HEK293 (cell line): Measurements from ENCODE around the gene FMNL3.

Experiments used
- CTCF ChIP-seq: fragments of 450-650 bp; formaldehyde crosslinking; IDR thresholded peaks from 2 replicates; pipeline ENCODE4 v1.5.1; 2016; ENCODE audit warnings: missing biosample characterization, missing genetic modification characterization
- KLF16 ChIP-seq: fragments of 450-650 bp; formaldehyde crosslinking; IDR thresholded peaks from 2 replicates; pipeline ENCODE4 v1.5.1; 2017; ENCODE audit warnings: missing biosample characterization, missing genetic modification characterization
- PRDM1 ChIP-seq: fragments of 450-650 bp; formaldehyde crosslinking; IDR thresholded peaks from 2 replicates; pipeline ENCODE4; 2016; ENCODE audit warnings: missing biosample characterization, missing genetic modification characterization
- ZFP3 ChIP-seq: fragments of 450-650 bp; formaldehyde crosslinking; IDR thresholded peaks from 2 replicates; pipeline ENCODE4 v1.5.1; 2016; ENCODE audit warnings: low read depth, missing biosample characterization, missing genetic modification characterization
- ZNF555 ChIP-seq: fragments of 450-650 bp; formaldehyde crosslinking; conservative IDR thresholded peaks from 2 replicates; pipeline ENCODE4 v1.5.1; 2017; ENCODE audit warnings: missing biosample characterization, mild to moderate bottlenecking, missing genetic modification characterization, inconsistent platforms

- TF ChIP-seq KLF16 (tag by site-specific recombination): no peak
- TF ChIP-seq ZFP3 (tag by site-specific recombination): no peak
- no peak for TF ChIP-seq PRDM1
- no peak for TF ChIP-seq CTCF
- no peak for TF ChIP-seq ZNF555 (tag by site-specific recombination)
Measured at GRCh38 chr12:49744363-49744885, 37.2 kb upstream of the FMNL3 start.
